ENCODE data around the gene GPC3.

The GPC3 gene

GRCh38 chrX:133971586-133971985 is 13.8 kb downstream of the GPC3 start:
- DNase-seq (ENCODE audit: extremely low read depth, insufficient read length): no peak
- Histone ChIP-seq H3K4me3 (replicated peaks; ENCODE audit: low read depth, low read length) (no peak overlapping the region), H3K36me3 (ENCODE audit: control insufficient read depth, insufficient read depth, low read length) (no peaks in the 10 kb centered on the region), H3K27me3 (replicated peaks; ENCODE audit: control insufficient read depth, insufficient read depth, low read length) (no peaks in the 10 kb centered on the region; the same call in 1 of the 2 replicates)
- TF ChIP-seq CTCF (IDR thresholded peaks at IDR 0.05; ENCODE audit: insufficient read depth, low read length, poor library complexity, severe bottlenecking): no peak

GRCh38 chrX:133970076-133970475 is 15.3 kb downstream of the GPC3 start:
- Histone ChIP-seq H3K4me3 (replicated peaks; ENCODE audit: low read depth, low read length) (no peak overlapping the region), H3K36me3 (ENCODE audit: control insufficient read depth, insufficient read depth, low read length) (no peaks in the 10 kb centered on the region), H3K27me3 (replicated peaks; ENCODE audit: control insufficient read depth, insufficient read depth, low read length) (no peaks in the 10 kb centered on the region; the same call in 1 of the 2 replicates)
- DNase-seq (ENCODE audit: extremely low read depth, insufficient read length): no peak
- TF ChIP-seq CTCF (IDR thresholded peaks at IDR 0.05; ENCODE audit: insufficient read depth, low read length, poor library complexity, severe bottlenecking): no peak

GRCh38 chrX:133969191-133969590 is 16.2 kb downstream of the GPC3 start:
- no peaks in the 10 kb centered on the region for H3K36me3 ChIP-seq (ENCODE audit: control insufficient read depth, insufficient read depth, low read length)
- no peak for DNase-seq (ENCODE audit: extremely low read depth, insufficient read length)
- H3K27me3 ChIP-seq (replicated peaks; ENCODE audit: control insufficient read depth, insufficient read depth, low read length): no peaks in the 10 kb centered on the region; the same call in 1 of the 2 replicates
- TF ChIP-seq CTCF (IDR thresholded peaks at IDR 0.05; ENCODE audit: insufficient read depth, low read length, poor library complexity, severe bottlenecking): no peak
- H3K4me3 ChIP-seq (replicated peaks; ENCODE audit: low read depth, low read length): no peak overlapping the region

GRCh38 chrX:133968109-133968508 is 17.3 kb downstream of the GPC3 start:
- DNase-seq (ENCODE audit: extremely low read depth, insufficient read length): no peak
- no peak overlapping the region for H3K4me3 ChIP-seq (replicated peaks; ENCODE audit: low read depth, low read length)
- no peaks in the 10 kb centered on the region for H3K36me3 ChIP-seq (ENCODE audit: control insufficient read depth, insufficient read depth, low read length)
- H3K27me3 ChIP-seq (replicated peaks; ENCODE audit: control insufficient read depth, insufficient read depth, low read length): no peaks in the 10 kb centered on the region; the same call in 1 of the 2 replicates
- TF ChIP-seq CTCF (IDR thresholded peaks at IDR 0.05; ENCODE audit: insufficient read depth, low read length, poor library complexity, severe bottlenecking): no peak

- no peak overlapping the region for H3K4me3 ChIP-seq (replicated peaks; ENCODE audit: low read depth, low read length)
- no peak for TF ChIP-seq CTCF (IDR thresholded peaks at IDR 0.05; ENCODE audit: insufficient read depth, low read length, poor library complexity, severe bottlenecking)
- no peak for DNase-seq (ENCODE audit: extremely low read depth, insufficient read length)
- H3K27me3 ChIP-seq (replicated peaks; ENCODE audit: control insufficient read depth, insufficient read depth, low read length): no peaks in the 10 kb centered on the region
- H3K36me3 ChIP-seq (ENCODE audit: control insufficient read depth, insufficient read depth, low read length): no peaks in the 10 kb centered on the region
These were observed 19.2 kb downstream of the GPC3 start for GRCh38 chrX:133966199-133966598.

- DNase-seq (ENCODE audit: extremely low read depth, insufficient read length): no peak
- no peak overlapping the region for H3K4me3 ChIP-seq (replicated peaks; ENCODE audit: low read depth, low read length)
- H3K27me3 ChIP-seq (replicated peaks; ENCODE audit: control insufficient read depth, insufficient read depth, low read length): no peaks in the 10 kb centered on the region
- H3K36me3 ChIP-seq (ENCODE audit: control insufficient read depth, insufficient read depth, low read length): no peaks in the 10 kb centered on the region
- no peak for TF ChIP-seq CTCF (IDR thresholded peaks at IDR 0.05; ENCODE audit: insufficient read depth, low read length, poor library complexity, severe bottlenecking)
These were observed 20.1 kb downstream of the GPC3 start for GRCh38 chrX:133965321-133965720.
